ENCODE results near the gene ZNF782. TPM values are rescaled to one million over a fixed set of nuclear protein-coding genes. Genes with fewer than 3 reads are reported as not detected.

The ZNF782 gene
- total and polyA plus RNA-seq, 2 donors from 2014 or later, result 2.7 to 7.0 TPM

- Histone ChIP-seq H3K27me3 (ENCODE audit: control insufficient read depth, insufficient read depth, low read length) (peaks cover 15% of the 10 kb centered on the region), H3K4me3 (ENCODE audit: low read length in 3 of 3) (no peak overlapping the region), H3K9ac (ENCODE audit: low read length in 3 of 3) (no peak overlapping the region), H3K36me3 (ENCODE audit: control insufficient read depth in 2 of 3, insufficient read depth in 3 of 3, low read length in 3 of 3) (no peaks in the 10 kb centered on the region), H3K27ac (ENCODE audit: low read depth in 2 of 2, low read length in 2 of 2) (no peak overlapping the region), H3K4me1 (ENCODE audit: control insufficient read depth in 2 of 3, insufficient read depth in 2 of 3, low read depth in 1 of 3, low read length in 3 of 3) (peaks cover 0 to 3% (median 0%) of the 10 kb centered on the region in 3 donors), H3K9me3 (ENCODE audit: control insufficient read depth in 2 of 3, insufficient read depth in 1 of 3, low read length in 3 of 3) (no peaks in the 10 kb centered on the region)
- intact Hi-C loops (cut with DNase I), result no loop called here
- no peak for TF ChIP-seq CTCF (IDR thresholded peaks at IDR 0.05; ENCODE audit: borderline replicate concordance, extremely low read depth, insufficient read depth)
- FAIRE-seq (no peak), DNase-seq (no peak)
These were observed 20.0 kb upstream of the ZNF782 start for GRCh38 chr9:96874201-96874785.

GRCh38 chr9:96871176-96871575, 16.9 kb upstream of the ZNF782 start:
- intact Hi-C loops (cut with DNase I), result no loop called here
- no peaks in the 10 kb centered on the region for H3K9me3 ChIP-seq (ENCODE audit: control insufficient read depth in 2 of 3, insufficient read depth in 1 of 3, low read length in 3 of 3)
- H3K27ac ChIP-seq (ENCODE audit: low read depth in 2 of 2, low read length in 2 of 2), result no peak overlapping the region
- peaks cover under 1% of the 10 kb centered on the region for H3K27me3 ChIP-seq (ENCODE audit: control insufficient read depth, insufficient read depth, low read length)
- H3K4me1 ChIP-seq (ENCODE audit: control insufficient read depth in 2 of 3, insufficient read depth in 2 of 3, low read depth in 1 of 3, low read length in 3 of 3), result peaks cover 0 to 3% (median 0%) of the 10 kb centered on the region in 3 donors
- H3K9ac ChIP-seq (ENCODE audit: low read length in 3 of 3), result no peak overlapping the region
- FAIRE-seq (no peak), DNase-seq (no peak)
- H3K36me3 ChIP-seq (ENCODE audit: control insufficient read depth in 2 of 3, insufficient read depth in 3 of 3, low read length in 3 of 3), result no peaks in the 10 kb centered on the region
- H3K4me3 ChIP-seq (ENCODE audit: low read length in 3 of 3), result no peak overlapping the region
- TF ChIP-seq CTCF (IDR thresholded peaks at IDR 0.05; ENCODE audit: borderline replicate concordance, extremely low read depth, insufficient read depth), result no peak

- H3K27me3 ChIP-seq (ENCODE audit: control insufficient read depth, insufficient read depth, low read length), result no peaks in the 10 kb centered on the region
- H3K36me3 ChIP-seq (ENCODE audit: control insufficient read depth in 2 of 3, insufficient read depth in 3 of 3, low read length in 3 of 3), result no peaks in the 10 kb centered on the region
- no peak overlapping the region for H3K4me3 ChIP-seq (ENCODE audit: low read length in 3 of 3)
- H3K4me1 ChIP-seq (ENCODE audit: control insufficient read depth in 2 of 3, insufficient read depth in 2 of 3, low read depth in 1 of 3, low read length in 3 of 3), result no peaks in the 10 kb centered on the region
- DNase-seq, result no peak
- no peak overlapping the region for H3K27ac ChIP-seq (ENCODE audit: low read depth in 2 of 2, low read length in 2 of 2)
- intact Hi-C loops (cut with DNase I), result no loop called here
- H3K9me3 ChIP-seq (ENCODE audit: control insufficient read depth in 2 of 3, insufficient read depth in 1 of 3, low read length in 3 of 3), result no peaks in the 10 kb centered on the region
- H3K9ac ChIP-seq (ENCODE audit: low read length in 3 of 3), result no peak overlapping the region
- no peak for TF ChIP-seq CTCF (IDR thresholded peaks at IDR 0.05; ENCODE audit: borderline replicate concordance, extremely low read depth, insufficient read depth)
- FAIRE-seq, result no peak
These were observed 14.4 kb upstream of the ZNF782 start for GRCh38 chr9:96868709-96869108.
